Activated T-cell treated with anti-CD3 and anti-CD28 coated beads for 1 hour (primary cell): ENCODE data around the gene APOBEC2.
A peak's percentile ranks its signal among the peaks of the same experiment; 100 is the strongest.

Experiments used
- DNase-seq: peaks from one replicate; pipeline ENCODE4 v3.0.0-alpha.2; 2020; ENCODE audit warnings: low read depth

The APOBEC2 gene

DNA sequence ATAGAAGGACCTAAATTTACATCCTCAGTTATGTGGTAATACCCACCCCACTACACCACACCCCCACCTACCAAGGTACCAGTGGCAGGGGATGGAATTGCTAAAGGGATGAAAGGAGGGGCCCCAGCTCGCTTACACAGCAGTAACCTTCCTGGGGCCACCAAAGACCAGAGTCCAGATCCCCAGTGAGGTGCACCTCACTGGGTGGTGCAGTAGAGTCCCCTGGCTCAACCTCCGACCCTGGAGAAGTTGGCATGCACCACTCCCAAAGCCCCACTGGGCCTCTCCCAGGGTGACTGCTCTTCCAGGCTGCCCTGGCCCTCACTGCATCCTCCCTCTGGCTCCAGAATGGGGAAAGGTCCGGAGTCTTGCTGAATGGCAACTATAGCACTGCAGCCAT lies 14.8 kb upstream of the APOBEC2 start:
- no peak for DNase-seq

DNA sequence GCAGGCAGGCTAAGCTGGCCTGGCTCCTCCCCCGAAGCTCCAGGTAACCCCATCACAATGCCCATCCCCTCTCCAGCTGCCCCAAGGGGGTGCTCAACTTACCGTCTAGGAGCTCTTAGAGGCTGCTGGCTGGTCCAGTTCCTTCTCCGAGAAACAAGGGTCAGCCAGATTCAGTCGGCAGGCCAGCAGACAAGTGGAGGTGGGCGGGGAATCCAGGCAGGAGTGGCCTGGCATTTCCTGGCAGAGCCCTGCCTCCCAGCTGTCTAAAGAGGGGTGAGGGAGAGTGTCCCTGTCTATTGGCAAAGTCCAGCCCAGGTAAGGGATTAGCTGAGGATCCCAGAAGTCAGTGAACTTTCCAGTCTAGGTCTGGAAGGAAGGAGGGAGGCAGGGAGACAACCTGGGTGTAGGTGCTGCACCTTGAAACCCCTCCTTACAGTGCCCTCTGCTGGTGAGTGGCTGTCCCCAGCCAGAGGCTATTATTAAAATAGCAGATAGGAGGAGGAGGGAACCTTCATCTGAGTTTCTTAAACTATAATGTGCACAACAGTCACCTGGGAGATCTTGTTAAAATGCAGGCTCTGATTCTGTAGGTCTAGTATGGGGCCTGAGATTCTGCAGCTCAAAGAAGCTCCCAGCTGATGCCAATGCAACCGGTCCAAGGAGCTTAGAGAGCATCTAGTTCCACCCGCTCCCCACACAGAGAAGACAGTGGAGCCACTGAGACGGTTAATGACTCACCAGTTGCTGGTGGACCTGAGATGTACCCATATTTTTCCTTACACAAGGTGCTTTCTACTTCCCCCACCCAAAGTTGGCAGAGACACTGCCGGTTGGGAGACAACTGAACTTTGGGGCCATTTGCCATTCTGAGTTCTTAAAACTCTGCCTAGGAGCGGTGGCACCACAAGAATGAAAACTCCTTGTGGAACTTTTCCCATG lies 13.7 kb upstream of the APOBEC2 start, which contains the start of gene UNC5CL:
Gene UNC5CL (minus strand): TSS at position 162 of the 939 bp plus-strand sequence. CDS start 4,147 bp downstream, outside the sequence.
- DNase-seq: peak; percentile 45

DNA sequence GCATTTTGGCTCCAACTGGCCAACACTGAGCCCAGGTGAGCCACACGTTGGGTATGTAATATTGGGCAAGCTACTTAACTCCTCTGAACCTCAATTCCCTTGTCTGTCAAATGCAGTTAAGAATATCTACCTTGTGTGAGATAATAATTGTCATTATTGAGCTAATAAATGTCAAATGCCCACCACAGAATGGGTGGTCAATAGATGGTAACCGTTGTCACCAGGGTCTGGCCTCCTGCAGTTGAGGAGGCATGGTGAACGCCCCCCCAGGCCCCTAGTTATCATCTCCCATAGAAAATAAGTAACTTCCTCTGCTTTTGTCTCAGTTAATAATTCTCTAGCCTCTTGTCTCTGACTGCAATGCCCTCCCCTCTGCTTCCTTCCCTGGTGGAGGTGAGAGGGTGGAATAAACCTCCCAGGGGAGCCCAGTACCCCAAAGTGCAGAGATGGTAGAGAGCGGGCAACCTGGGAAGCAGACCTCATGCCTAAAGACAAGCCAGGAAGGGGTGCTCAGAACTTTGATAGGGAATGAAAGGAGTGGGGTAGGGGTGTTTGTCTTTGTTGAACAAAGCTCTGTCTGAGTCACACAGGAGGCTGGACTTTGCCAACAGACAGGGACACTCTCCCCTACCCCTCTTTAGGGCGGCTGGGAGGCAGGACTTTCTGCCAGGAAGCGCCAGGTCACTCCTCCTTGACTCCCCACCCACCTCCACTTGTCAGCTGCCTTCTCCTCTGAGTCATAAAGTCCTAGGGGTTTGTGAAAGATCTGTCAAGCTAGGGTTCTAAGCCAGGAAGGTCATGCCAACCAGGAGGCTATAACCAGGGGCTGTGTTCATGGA lies 12.7 kb upstream of the APOBEC2 start:
- no peak for DNase-seq

DNA sequence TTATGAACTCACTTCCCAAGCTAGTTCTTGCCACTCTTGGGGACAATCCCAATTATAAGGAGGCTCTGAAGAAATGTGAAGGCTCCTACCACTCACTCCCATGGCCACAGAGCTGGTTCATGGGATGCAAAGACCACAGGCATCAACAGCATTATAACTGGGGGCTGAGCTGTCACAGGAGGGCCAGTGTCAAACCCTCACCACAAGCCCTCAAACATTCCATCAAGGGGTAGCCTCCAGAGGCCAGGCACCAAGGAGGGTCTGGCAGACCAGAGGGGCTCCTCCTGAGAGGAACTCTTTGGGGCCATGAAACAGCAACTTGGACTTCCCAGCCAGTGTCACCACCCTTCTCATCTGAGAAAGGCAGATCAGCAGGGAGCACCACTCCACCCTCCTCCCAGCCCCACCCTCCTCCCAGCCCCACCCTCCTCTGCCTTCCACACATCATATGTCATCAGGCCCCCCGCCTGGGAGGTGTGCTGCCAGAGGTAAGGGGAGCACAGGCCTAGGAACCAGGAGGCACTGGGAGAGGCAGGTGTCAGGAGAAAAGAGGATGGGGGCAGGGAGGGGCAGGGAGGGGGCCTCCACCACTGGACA lies 12.0 kb upstream of the APOBEC2 start:
- DNase-seq: no peak

DNA sequence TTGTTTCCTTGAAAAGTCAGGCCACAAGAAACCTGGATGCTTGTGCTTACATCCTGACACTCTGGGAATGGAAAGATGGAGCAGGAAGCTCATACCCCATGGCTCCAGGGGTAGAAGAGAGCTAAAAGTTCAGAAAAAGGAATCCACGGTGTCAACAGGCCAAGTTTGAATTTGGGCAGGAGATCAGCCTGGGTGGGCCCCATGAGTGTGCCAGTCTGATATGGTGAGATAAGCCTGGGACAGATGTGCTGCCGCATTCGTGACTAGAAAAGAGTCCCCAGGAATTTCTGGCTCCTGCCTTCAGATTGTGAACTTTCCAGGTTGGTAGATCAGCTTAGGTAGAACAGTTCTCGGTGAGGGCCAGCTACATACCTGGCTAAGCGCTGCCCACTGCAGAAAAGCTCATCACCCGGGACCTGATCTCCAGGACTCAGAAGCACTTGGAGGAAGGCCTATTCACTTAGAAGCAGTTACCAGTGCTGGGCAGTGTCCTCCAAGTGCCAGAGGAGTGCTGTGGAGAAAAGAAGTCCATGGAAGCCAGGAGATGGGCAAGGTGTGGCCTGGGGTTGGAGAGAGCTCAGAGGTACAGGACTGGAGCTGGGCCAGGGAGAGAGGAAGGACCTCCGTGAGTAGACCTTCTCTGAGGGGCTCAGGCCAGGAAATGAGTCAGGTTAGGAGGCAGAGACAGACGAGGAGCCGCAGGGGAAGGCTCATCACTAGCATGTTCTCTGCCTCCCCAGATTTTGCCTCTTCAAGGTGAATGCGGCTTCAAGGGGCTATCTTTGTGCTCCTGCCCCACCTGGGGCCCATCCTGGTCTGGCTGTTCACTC lies 10.6 kb upstream of the APOBEC2 start, which contains the start of gene TSPO2:
Gene TSPO2 (plus strand): TSS at position 242 of the 830 bp plus-strand sequence. CDS start 519 bp downstream, at position 761.
- no peak for DNase-seq

DNA sequence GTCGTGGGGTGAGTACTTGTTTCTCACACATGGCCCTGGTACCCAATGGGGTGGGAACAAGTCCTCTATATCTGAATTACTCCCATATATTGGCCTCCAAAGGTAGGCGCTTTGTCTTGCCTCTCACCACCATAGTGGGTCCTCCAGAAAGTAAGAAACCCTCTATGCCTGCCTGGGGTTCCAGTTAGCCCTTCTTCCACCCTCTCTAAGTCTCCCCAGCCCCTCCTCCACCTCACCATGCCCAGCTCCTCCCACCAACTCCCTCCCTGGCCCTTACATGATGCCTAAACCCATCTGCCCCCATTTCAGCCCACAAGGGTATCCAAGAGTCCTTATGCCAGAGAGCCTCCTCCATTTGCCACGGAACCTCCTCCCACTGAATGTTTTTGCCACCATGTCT lies 9.9 kb upstream of the APOBEC2 start:
- DNase-seq: no peak

DNA sequence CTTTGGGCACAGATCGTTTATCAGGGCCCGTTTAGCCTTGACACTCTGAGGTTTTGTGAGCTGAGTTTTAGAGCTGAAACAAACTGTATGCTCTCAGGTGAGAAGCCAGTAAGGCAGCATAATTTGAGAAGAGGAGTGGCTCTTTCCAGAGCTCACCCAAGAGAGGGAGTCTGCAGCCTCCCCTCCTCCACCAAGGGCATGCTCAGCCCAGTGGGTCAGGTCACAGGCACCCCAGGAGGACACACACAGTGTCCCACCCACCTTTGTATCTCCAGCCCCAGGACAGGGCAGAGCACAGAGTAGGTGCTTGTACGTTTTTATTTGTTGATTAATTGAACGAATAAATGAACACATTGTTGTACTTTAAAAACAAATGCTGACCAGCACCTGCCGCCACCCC lies 7.3 kb upstream of the APOBEC2 start:
- no peak for DNase-seq

DNA sequence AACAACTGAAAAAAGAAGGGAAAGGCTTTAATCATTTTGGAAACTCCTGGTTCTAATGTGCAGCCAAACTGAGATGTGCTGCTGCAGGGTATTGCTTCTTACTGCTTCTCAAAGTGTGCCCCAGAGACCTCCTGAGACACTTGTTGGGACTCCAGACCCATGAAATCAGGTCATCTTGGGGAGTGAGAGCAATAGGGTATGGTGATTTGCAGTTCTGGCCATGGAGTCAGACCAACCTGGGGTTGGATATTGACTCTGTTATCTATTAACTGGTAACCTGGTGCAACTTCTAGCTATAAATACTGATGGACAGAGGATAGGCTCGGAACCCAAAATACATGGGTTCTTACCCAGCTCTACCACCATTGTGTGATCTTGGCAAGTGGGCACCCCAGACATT lies 6.9 kb upstream of the APOBEC2 start:
- DNase-seq: no peak

DNA sequence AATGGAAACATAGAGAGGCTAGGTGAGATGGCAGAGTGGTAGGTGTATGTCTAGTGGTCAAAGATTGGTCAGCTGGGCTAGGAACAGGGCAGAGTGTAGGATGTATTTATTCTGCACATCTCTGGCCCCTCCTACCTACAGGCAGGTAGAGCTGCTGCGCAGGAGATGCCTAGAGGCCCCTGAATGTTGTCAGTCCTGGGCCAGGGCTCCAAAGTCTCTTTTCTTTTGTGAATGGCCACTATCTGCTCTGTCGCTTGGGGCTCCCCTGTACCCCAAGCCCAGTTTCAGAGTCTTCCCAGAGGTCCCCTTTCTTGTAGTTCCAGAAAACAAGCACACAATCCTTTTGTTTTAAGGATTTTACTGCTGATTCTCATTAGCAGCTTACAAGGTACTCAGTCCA lies 5.7 kb upstream of the APOBEC2 start:
- no peak for DNase-seq

DNA sequence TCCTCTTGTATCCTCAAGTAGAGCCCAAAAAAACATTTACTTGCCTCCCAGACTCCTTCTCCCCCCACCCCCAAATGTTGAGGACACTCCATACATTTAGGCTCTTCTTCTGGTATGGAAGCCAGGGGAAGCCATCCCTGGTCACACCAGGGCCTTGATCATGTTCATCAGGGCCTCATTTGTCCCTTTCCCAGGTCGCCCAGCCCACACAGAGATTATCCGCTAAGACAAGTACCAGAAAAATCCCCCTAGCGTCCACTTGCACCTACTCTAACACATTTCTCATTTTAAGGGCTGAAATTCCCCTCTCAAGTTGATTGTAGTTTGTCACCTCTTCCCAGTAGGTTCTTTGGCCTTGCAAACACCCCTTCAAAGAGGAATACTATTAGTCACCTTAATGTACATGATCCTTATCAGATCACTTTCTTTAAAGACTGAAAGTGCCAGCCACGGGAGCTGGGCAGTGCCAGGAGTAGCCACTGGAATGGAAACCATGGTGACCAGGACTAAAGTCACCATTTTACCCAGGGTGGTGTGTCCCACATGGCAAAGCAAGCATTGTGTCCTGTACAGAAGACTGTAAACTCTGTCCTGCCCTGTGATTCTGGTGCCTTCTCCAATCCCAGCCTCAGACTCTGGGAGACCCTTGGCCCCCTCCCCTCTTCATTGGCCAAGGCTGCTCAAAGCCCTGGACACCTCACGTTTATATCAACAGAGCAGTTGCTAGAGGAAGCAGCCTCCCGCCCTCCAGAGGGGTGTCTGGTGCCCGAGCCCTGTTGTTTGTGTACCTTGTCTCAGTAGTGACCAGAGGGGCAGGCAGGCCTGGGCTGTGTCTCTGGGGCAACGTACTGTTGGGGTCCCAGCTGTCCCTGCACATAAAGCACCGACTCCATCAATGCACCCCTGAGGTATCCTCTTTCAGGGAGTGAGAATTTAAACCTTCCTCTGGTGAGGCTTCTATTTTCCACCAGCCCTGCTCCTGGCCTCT lies 5.0 kb upstream of the APOBEC2 start:
- no peak for DNase-seq

DNA sequence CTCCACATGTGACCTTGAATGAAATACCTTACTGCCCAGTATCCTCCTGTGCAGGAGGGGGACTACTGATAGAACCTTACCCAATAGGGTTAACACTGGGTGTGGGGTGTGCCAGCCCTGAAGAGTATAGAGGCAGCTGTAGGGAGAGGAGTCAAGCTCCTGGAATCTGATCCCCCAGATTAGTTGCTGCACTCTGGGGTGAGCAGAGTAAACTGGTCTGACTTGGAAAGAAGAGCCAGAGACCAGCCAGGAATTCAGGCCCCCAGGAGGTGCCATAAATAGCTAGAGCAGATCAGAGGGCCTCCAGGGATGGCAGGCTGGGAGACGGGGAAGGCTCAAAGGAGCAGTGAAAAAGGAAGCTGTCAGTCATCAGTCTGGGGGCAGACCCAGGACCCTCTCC lies 3.5 kb upstream of the APOBEC2 start:
- DNase-seq: no peak

DNA sequence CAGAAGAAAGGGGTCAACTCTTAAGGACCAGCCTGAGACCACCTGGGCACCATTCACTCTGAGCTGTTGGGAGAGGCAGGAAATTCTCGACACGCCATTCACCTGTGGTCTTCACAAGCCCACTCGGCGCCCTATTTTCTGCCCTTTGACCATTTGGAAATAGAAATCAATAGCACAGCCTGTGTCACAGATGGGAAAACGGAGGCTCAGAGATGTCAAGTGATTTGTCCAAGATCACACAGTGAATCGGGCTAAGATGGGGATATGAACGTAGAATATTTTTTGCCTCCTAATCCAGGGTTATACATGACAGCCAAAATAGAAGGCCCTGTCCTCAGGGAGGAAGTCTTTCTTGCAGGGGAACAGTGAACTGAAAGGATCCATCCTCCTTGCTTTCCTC lies 3.0 kb upstream of the APOBEC2 start:
- DNase-seq: no peak

DNA sequence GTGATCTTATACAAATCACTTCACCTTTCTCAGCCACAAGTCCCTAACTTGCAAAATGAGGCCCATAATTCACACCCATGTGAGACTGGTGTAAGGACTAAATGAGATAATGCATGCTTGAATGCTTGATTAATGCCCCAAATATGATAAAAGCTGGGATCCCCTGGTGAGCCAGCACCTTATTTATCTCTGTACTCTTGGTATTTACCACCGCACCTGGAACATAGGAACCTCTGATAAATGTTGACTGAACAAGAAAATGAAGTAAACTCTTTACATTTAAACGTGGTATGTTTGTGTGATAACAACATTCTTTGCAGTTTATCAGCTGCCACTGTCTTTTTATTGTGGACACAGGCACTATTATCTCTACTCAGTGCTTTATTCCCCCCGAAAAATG lies 2.5 kb upstream of the APOBEC2 start:
- no peak for DNase-seq

DNA sequence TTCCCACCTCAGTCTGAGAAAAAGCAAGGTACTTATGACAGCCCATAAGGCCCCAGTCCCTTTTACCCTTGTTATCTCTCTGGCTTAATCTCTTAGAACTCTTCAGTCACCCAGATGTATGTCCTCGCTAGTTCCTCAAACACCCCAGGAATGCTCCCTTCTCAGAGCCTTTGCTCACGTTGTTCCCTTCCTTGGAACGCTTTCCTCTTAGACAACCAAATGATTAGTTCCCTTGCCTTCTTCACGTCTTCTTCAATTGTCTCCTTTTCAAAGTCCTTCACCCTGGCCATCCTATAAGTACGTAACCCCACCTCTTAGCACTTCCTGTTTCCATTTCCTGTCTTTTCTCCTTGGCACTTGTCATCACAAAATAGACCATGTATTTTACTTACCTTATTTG lies 1.1 kb upstream of the APOBEC2 start:
- no peak for DNase-seq

DNA sequence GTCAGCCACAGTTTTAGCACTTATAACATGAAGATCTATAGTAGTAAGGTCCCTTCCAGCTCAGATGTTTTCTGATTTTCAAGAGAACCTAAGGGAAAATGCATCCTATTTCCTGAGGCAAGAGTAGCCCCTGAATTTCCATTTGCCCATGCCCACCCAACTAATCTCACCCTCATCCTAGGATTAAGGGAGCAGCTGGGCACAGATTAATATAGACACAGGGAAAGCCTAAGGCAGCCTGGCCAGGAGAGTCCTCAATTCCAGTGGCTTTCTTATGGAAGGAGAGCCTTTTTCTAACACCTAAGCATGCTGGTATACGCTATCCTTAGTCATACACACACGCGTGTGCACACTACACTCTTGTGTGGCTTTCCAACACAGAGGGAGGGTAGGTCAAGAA lies 1.5 kb downstream of the APOBEC2 start:
- DNase-seq: no peak

DNA sequence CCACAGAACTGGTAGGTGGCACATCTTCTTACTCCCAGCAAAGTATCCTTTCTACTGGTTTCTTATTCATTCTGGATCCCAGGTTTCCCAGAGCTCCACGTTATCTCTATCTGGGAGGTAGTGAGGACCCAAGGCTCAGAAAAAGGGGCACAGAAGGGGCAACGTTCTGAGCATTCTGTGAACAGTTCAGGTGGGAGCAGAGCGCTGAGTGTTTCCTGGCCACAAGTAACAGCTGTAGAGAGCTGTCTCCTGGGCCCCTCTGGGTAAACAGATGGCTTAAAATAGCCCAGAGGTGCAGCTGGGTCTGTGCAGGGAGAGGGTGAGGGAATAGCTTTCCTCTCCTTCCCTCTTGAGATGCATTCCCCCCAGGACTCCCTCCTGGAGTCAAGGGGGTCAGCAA lies 2.1 kb downstream of the APOBEC2 start:
- DNase-seq: no peak

DNA sequence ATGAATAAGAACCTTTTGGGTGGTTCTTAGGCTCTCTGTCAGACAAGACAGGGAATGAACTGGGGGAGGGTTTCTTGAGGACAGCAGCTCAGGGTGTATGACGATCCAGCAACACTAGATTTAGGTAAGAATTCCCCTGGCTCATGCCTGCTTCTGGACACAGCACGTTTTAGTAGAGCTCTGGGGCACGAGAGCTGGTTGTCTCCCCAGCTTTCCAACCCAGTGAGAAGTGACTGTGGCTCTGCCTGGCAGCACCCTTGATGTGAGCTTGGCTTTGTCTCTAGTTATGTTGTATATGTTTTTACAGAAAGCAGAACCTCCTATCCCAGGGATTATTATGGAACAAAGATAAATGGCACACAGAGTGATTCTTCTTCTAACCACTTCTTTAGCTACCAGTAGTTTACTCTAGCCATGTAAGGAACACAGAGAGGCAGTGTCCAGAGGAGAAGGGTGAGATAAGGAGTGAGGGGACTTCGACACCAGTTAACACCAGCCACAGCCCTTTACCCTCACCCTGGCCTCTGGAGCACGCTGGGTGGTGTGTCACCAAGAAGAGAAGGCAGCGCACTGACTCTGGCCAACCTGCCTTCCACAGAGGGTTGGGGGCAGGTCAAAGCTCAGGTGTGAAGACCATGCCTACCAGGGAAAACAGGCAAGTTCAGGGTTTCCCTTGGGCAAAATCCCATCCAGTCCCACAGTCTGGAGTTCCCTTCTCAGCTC lies 3.9 kb downstream of the APOBEC2 start:
- DNase-seq: no peak

DNA sequence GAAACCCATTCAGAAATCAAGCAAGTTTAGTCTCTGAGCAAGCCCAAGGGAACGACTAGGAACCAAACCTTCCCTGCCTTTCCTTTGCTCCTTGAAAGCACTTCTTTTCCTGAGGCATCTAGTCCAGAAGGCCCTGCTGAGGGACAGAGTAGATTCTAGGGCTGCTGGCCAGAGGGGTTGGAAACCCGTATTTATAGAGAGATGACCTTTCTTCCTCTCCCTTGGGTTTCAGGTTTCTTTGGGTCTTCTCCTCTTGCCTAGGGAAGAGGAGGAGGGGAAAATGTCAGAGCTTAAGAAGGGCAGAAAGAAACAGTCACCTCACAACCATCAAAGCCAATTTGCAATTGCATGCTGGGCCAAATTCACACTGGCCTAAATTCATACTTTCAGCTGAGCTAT lies 5.8 kb downstream of the APOBEC2 start:
- no peak for DNase-seq

DNA sequence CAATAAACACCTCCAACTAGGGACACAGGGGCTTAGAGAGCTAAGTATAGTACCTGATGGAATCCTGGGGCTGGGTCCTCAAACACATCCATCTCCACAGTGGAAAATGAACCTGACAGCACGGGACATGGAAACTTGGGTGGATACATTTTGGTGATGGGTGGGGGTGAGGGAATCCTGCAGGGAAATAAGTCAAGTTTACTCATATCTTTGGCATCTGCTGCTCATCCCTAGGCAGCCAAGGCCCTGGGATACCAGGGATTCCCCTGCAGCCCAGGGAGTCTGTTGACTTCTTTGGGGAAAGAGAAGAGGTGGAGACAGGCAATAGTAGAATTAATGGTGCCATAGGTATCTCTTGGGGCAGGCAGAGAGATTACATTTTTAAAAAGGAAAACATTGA lies 6.6 kb downstream of the APOBEC2 start:
- no peak for DNase-seq
